Motor neuron (in vitro differentiated cells): Measurements from ENCODE around the gene TCTN1. TPM values are rescaled to one million over a fixed set of nuclear protein-coding genes. Genes with fewer than 3 reads are reported as not detected.
A peak's percentile ranks its signal among the peaks of the same experiment; 100 is the strongest.

ENCODE experiments used
- ATAC-seq, 8 experiments: fragments of 200-7000 bp; cut with Tn5 transposase; replicated peaks in 6 of 8; 2 replicates each; pipeline ENCODE4 v1.8.0; 2021; ENCODE audit warnings: mild to moderate bottlenecking in 8 of 8, moderate library complexity in 8 of 8
- H3K27ac ChIP-seq, 2 donors: fragments of 250-450 bp; sonication (Bioruptor Pico); 2 replicates each; pipeline ENCODE4 v1.9.0; 2021; ENCODE audit warnings: antibody characterized with exemption in 2 of 2, mild to moderate bottlenecking in 2 of 2, moderate library complexity in 1 of 2
- H3K4me1 ChIP-seq, 2 donors: fragments of 250-450 bp; sonication (Bioruptor Pico); replicated peaks in 1 of 2; 2 replicates each; pipeline ENCODE4 v1.6.1; 2021; ENCODE audit warnings: antibody characterized with exemption in 2 of 2, mild to moderate bottlenecking in 2 of 2, moderate library complexity in 1 of 2
- H3K4me3 ChIP-seq, 5 donors: fragments of 250-450 bp; sonication (Bioruptor Pico); 2 replicates each; pipeline ENCODE4 v1.9.0; 2021; ENCODE audit warnings: antibody characterized with exemption in 5 of 5, mild to moderate bottlenecking in 5 of 5, moderate library complexity in 4 of 5
- WGBS, 10 experiments: fragments of 450-650 bp; shearing (Covaris generic); methylation state at CpG; one replicate each; pipeline ENCODE4 v1.0.0; 2022; 5-methylcytosine and 5-hydroxymethylcytosine counted together
- in situ Hi-C, 9 experiments: fragments of 400-800 bp; cut with MboI; loops; one replicate each; pipeline ENCODE4 v1.15.0; 2021; ENCODE audit warnings: low sequenced_read_pairs in 9 of 9, low pct_unique_long_range_greater_than_20kb in 2 of 9; ENCODE audit not compliant: unreplicated experiment in 9 of 9
- total RNA-seq, 8 experiments: library from RNA; unstranded; fragments of 300-600 nt; gene quantifications; 2 replicates each; pipeline versions ENCODE4 v1.2.3 to v1.2.4, GENCODE V29; 2022

The TCTN1 gene
- total RNA-seq, 8 experiments from 2014 or later, result 37.7 to 116 (median 51.4) TPM

DNA sequence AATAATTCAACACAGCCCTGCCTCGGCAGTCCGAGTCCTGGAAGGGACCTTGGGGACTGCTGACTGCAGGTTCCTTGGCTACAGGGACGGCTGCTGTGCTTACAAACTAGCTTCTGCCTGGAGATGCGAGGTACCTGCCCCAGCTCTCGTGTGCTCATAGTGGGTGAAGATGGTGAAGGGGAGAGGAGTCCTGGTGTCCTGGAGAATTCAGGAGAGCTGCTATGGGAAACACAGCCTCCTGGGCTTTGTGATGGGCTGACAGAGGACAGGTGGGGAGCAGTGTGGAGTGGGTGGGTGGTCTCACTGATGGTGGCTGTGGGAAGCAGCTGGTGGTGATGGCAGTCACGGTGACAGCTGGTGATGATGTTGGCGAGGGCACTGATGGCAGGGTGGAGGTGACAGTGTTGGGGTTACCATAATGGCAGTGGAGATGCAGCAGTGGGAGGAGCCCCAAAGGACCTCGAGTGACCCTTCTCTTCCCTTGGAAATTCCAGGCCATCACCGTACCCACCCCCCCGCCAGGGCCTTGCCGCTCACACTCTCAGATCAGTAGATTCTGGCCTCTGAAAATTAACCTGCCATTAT lies 42.2 kb downstream of the TCTN1 start:
- in situ Hi-C loops, result no loop called here
- H3K27ac ChIP-seq, result no peak overlapping the region
- WGBS, 10 experiments, result 40 to 100% (median 82%) methylated on average over 2 to 4 of the region's 11 CpGs; no CpG with 5 or more reads in 2 of the 10 experiments
- no peak for ATAC-seq
- H3K4me3 ChIP-seq, result no peak overlapping the region
- H3K4me1 ChIP-seq, result no peaks in the 10 kb centered on the region

DNA sequence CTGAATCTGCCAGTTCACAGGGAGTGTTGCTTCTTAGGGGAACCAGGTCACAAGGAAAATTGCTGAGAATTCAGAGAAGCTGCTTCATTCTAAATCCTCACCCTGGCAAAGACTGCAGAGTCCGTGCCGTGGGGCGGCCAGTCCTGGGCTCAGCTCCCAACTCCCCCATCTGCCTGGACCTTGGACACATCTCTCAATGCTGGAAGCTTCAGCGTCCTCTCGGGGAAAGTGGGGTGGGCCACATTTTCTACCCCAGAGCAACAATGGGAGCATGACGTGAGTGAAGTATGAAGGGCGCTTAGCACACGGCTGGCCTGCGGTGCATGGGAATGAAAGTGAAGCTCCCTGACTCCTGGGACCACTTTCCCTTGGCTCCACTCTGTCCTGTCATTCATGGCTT lies 43.8 kb downstream of the TCTN1 start:
- H3K4me3 ChIP-seq, result no peak overlapping the region
- in situ Hi-C loops, result no loop called here
- H3K4me1 ChIP-seq, result no peaks in the 10 kb centered on the region
- no peak for ATAC-seq
- WGBS, 10 experiments, result 50 to 100% (median 88%) methylated on average over 1 to 9 of the region's 9 CpGs; no CpG with 5 or more reads in 6 of the 10 experiments
- H3K27ac ChIP-seq, result no peak overlapping the region

DNA sequence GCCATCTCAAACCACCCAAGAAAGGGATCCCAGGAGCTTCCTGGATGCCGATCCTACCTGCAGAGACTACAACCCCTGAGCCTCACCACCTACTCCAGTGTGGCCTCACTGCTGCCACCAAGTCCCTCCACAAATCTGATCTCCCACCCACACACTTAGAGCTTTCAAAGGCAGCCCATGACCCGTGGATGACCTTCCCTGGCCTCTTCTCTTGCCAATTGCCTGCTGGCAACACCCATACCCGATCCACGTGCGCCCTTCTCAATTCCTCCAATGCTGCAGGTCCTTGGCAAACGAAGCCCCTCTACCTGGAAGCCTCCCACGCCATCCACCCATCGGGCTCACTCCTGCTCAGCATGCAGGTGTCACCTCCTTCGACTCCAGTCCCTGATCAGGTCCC lies 44.3 kb downstream of the TCTN1 start:
- no peak for ATAC-seq
- H3K27ac ChIP-seq, result no peak overlapping the region
- 0 to 100% (median 54%) methylated on average over 1 to 4 of the region's 9 CpGs; no CpG with 5 or more reads in 4 of the 10 experiments for WGBS, 10 experiments
- no peaks in the 10 kb centered on the region for H3K4me1 ChIP-seq
- in situ Hi-C loops, result no loop called here
- H3K4me3 ChIP-seq, result no peak overlapping the region

DNA sequence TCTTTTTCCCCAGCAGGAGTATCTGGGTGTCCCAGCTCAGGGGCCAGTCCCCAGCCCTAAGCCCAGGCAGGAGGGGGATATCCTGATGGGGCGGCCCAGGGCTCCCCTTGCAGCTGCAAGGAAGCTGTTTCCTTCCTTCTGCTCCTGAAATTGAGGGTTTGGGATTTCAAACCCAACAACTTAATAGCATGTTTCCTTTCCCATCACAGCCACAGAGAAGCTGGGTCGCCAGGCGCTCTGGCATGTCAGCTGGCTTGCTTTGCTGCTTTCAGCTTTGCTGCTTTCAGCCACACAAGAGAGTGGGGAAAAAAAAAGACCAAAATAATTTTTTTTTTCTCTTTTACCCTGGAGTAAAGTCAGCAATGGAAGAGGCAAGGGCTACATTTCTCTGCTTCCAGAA lies 44.9 kb downstream of the TCTN1 start:
- ATAC-seq, result peak in 1 of 8 experiments; percentile 54
- no peak overlapping the region for H3K27ac ChIP-seq
- WGBS, 10 experiments, result 21 to 100% (median 86%) methylated on average over 1 to 2 of the region's 3 CpGs; no CpG with 5 or more reads in 5 of the 10 experiments
- in situ Hi-C loops, result no loop called here
- no peaks in the 10 kb centered on the region for H3K4me1 ChIP-seq
- no peak overlapping the region for H3K4me3 ChIP-seq

DNA sequence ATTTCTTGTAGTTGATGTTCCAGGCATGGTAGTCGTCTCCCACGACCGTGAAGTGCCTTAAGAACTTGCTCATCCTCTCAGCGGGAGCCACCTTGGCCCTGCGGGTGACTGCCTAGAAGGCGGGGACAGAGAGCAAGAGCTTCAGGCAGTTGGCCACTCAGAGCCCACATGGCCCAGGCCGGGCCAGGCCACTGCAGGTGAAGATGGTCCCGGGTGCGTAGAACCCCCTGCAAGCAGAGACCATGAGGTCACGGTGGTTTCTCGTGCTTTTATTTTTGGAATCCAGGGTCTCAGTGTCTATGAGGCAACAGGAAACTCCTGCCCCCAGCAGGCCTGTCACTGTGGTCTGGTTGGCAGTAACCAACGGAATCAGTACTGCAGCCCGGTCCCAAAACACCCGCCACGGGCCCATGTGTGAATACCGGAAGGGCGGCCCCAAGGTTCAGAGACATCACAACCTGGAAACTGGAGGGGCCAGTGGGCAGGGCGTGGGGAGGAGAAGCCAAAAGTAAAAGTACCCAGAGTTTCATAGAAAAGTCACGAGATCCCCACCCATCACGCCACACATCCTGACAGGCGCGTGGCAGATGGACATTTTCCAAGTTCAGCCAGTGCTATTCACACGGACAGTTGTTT lies 47.5 kb downstream of the TCTN1 start:
- H3K27ac ChIP-seq, result no peak overlapping the region
- in situ Hi-C loops, result no loop called here
- ATAC-seq, result no peak
- WGBS, 10 experiments, result 46 to 95% (median 89%) methylated on average over 2 to 10 of the region's 23 CpGs; no CpG with 5 or more reads in 3 of the 10 experiments
- no peaks in the 10 kb centered on the region for H3K4me1 ChIP-seq
- no peak overlapping the region for H3K4me3 ChIP-seq

DNA sequence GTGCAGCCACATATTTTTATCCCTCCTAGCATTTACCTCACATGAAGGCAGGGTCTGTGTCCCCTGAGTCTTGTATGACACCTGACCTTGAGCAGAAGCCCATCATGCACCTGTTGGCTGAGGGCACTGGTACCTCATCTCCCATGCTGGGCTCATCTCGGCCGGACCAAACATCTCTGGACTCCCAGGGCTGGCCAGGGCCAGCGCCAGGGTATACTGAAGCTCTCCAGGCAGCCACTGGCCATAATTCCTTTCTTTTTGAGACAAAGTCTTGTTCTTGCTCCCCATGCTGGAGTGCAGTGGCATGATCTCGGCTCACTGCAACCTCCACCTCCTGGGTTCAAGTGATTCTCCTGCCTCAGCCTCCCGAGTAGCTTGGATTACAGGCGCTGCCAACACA lies 53.0 kb downstream of the TCTN1 start:
- no peaks in the 10 kb centered on the region for H3K4me1 ChIP-seq
- ATAC-seq, result no peak
- in situ Hi-C loops, result no loop called here
- H3K27ac ChIP-seq, result no peak overlapping the region
- H3K4me3 ChIP-seq, result no peak overlapping the region
- WGBS, 10 experiments, result 60 to 93% (median 90%) methylated on average over 2 of the region's 6 CpGs; no CpG with 5 or more reads in 7 of the 10 experiments

DNA sequence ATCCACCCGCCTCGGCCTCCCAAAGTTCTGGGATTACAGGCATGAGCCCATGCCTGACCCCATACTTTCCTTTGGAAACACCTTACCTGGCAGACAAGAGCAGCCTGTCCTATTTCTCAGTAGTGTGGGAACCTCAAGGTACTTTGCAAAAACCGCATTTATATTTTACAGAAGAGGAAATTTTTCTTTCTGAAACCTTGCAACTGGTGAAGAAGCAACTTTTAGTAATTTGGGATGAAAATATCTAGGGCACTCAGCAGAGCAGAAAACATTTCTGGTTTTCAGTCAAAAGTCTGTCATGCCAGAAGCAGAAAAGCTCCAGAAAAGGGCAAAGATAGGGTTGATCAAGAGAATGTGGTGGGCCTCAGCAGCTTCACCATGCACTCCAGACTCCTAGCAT lies 53.7 kb downstream of the TCTN1 start:
- no peak overlapping the region for H3K27ac ChIP-seq
- no peak for ATAC-seq
- in situ Hi-C loops, result no loop called here
- no peaks in the 10 kb centered on the region for H3K4me1 ChIP-seq
- no peak overlapping the region for H3K4me3 ChIP-seq
- 0 to 100% (median 71%) methylated on average over 1 to 3 of the region's 3 CpGs; no CpG with 5 or more reads in 3 of the 10 experiments for WGBS, 10 experiments

DNA sequence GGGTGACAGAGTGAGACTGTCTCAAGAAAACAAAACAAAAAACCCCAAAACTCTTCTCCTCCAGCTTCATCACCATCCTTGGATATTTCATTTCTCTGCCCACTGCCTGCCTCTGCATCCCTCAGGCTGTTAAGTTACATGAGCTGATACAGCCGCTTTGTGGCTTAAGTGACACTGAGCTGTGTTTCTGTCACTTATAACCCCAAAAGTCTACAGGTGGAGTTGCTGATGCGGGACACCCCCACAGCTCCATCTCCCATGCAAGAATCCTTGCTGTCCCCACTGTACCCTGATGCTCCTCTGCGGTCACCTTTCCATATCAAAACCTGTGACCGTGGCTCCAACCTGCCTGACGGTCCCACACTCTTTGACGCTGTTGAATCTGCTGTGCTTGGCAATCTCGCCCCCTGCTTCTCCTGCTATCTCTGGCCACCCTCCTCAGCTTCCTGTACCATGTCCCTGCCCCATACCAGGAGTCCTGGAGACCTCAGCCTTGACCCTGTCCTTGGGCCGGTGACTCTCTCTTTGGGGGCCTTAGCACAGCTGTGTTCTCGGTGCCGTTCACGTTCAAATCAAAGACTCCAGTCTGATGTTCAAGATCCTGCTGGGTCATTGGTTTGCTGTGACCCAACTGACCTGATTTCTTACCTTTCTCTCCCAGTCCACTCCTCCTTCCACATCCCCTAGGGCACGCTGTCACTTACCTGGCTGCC lies 54.7 kb downstream of the TCTN1 start:
- no peak for ATAC-seq
- Histone ChIP-seq H3K4me1 (no peaks in the 10 kb centered on the region), H3K4me3 (no peak overlapping the region), H3K27ac (no peak overlapping the region)
- WGBS, 10 experiments, result 56 to 90% (median 75%) methylated on average over 2 to 11 of the region's 12 CpGs; no CpG with 5 or more reads in 2 of the 10 experiments
- in situ Hi-C loops, result no loop called here

DNA sequence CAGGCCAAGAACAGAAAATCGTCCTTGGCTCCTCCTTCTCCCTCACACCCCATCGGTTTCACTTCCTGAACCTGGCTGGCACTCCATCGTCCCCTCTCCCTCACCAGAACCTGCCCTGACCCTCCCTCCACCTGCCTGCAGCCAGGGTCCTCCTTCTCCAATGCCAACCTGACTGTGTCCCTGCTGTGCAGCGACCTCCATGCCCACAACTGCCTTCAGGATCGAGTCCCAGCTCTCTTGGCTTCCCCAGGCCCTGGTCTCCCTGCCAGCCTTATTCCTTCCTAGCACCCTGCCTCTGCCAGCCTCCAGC lies 55.2 kb downstream of the TCTN1 start:
- H3K27ac ChIP-seq, result no peak overlapping the region
- H3K4me3 ChIP-seq, result no peak overlapping the region
- no peak for ATAC-seq
- in situ Hi-C loops, result no loop called here
- H3K4me1 ChIP-seq, result no peaks in the 10 kb centered on the region
- WGBS, 10 experiments, result 5 to 59% (median 36%) methylated on average over 1 to 4 of the region's 5 CpGs; no CpG with 5 or more reads in 3 of the 10 experiments

DNA sequence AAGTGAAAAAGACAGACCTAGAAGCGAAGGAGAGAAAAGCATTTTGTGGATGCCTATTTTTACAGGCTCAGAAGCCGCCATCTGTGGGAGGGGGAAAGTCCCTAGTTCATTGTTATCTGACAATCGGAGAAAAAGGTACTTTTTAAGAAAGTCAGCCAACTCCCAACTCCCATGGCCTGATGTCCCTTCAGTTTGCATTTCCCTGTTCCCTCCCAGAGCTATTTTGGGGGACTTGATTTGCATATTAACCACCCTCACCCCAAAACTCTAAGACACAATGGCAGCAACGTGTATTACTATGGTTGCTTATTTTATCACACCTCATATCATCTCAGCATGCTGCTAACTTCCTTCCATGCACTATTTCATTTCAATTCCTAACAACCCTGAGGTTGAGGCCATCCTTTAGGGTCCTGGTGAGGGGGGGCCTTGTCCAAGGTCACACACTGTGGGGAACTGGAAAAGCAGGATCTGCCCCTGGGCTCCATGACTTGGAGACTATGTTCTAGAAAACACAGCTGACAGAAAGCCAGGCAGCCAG lies 56.3 kb downstream of the TCTN1 start:
- Histone ChIP-seq H3K27ac (no peak overlapping the region), H3K4me1 (no peaks in the 10 kb centered on the region), H3K4me3 (no peak overlapping the region)
- no peak for ATAC-seq
- in situ Hi-C loops, result no loop called here
- 40 to 87% (median 69%) methylated on average over 2 to 4 of the region's 4 CpGs; no CpG with 5 or more reads in 1 of the 10 experiments for WGBS, 10 experiments

DNA sequence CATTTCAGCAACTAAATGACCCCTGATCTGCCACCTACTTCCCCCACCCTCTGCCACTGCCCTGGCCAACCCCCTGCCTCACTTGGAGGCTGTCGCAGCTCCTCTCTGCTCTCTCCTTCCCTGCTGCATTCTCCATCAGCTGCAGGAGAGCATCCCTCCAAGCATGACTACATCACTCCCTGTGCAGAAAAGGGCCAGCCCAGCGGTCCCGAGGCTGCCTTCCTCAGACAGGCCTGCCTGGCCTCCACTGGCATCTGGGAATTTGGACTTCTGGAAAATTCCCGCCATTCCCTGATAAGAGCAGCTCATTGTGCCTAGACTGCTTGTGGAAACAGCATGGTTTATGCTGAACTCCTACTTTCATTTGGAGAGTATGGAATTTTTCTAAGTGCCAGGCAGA lies 62.2 kb downstream of the TCTN1 start:
- 60 to 100% (median 86%) methylated on average over 1 to 2 of the region's 4 CpGs; no CpG with 5 or more reads in 6 of the 10 experiments for WGBS, 10 experiments
- in situ Hi-C loops, result no loop called here
- Histone ChIP-seq H3K27ac (no peak overlapping the region), H3K4me1 (no peaks in the 10 kb centered on the region), H3K4me3 (no peak overlapping the region)
- ATAC-seq, result no peak

DNA sequence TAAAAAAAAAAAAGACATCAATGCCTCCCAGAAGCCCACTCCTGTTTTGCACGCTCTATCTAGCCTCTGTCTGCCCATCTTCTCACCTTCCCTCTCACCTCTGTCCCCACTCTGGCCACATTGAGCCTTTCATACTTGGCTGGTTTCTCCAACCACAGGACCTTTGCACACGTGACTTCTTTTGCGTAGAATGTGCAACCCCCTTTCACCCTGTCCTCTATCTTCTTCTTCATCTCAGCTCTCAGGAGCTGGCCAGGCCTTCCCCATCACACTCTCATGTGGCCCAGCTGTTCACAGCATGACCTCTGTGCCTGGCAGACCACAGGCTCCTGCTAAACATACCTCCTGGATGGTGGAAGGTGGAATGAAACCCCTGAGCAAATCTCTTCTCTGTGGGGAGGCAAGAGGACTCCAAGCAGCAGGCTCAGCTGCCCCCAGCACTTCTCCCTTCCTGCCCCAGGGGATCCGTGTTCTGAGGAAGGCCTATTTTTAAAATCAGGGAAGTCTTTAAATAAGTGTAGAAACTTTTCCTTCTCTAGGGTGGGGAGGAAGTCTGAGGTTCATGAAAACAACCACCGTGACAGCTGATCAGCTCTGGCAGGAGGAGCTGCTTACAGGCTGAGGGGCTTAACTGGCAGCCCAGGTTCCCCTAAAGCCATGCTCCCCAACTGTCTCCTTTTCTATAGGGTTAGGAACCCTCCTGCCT lies 63.4 kb downstream of the TCTN1 start:
- in situ Hi-C loops, result no loop called here
- no peaks in the 10 kb centered on the region for H3K4me1 ChIP-seq
- no peak for ATAC-seq
- no peak overlapping the region for H3K27ac ChIP-seq
- no peak overlapping the region for H3K4me3 ChIP-seq
- WGBS, 10 experiments, result 20 to 83% (median 70%) methylated on average over 1 to 4 of the region's 5 CpGs; no CpG with 5 or more reads in 3 of the 10 experiments

DNA sequence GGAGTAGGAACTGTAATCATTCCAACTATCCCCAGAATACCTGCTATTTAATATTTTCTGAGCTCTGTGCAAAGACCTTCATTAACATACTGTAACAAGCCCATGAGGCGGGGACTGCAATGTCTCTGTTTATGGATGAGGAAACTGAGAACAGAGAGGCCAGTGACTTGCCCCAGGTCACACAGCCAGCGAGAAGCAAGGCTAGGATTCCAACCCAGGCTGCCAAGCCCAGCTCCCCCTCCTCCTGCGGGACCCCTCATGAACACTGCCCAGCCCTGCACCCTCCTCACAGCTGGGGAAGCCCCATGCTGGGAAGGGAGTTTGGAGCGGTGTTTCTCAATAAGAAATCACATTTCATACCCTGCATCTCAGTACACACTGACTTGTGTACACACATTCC lies 64.1 kb downstream of the TCTN1 start:
- in situ Hi-C loops, result no loop called here
- ATAC-seq, result peak in 1 of 8 experiments; percentile 31
- Histone ChIP-seq H3K4me1 (no peaks in the 10 kb centered on the region), H3K4me3 (no peak overlapping the region), H3K27ac (no peak overlapping the region)
- 41 to 100% (median 83%) methylated on average over 1 to 4 of the region's 4 CpGs; no CpG with 5 or more reads in 5 of the 10 experiments for WGBS, 10 experiments
